NCI-H1436 (cell line): ENCODE results near the gene EZR.

ENCODE experiments used
- DNase-seq: peaks from one replicate; lab custom pipeline; 2025; lab: John Stamatoyannopoulos, UW

The EZR gene

DNA sequence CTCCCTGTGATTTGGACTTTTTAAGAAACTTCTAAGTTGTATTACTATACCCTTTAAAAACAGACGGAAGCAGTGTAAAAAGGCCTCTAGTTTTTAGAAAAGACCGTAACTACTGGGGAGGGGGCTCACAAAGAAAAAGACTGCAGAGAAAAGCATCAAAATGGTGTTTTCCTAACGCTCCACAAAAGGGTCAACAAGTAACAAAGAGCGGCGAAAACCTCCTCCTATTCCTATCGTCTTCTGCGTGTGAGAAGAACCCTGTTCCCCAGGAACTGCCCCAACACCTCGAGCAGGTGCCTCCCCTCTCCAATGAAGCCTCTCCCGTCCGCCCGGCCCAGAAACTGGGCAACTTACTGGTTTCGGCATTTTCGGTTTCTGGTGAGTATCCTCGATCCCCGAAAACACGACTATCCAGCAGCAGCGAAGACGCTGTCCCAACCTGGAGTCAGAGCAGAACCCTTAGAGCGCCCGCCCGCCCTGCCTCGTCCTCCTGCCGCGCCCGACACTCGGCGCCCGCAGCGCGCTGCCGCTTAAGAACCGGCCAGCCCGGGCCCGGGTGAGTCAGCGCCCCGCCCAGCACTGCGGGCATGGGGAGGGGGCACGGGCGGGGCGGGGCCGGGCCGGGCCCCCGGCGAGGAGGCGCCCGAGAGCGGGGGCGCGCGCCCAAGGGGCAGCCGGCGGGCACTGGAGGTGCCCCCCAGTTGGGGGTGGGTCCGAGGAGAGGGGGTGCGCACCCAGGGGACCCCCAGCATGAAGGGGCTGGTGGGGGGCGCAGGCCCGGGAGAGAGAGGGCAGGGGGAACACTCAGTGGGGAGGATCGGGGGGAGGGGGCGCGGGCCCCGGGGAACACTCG is 1.2 kb downstream of the EZR start:
- peak; percentile 65 for DNase-seq

DNA sequence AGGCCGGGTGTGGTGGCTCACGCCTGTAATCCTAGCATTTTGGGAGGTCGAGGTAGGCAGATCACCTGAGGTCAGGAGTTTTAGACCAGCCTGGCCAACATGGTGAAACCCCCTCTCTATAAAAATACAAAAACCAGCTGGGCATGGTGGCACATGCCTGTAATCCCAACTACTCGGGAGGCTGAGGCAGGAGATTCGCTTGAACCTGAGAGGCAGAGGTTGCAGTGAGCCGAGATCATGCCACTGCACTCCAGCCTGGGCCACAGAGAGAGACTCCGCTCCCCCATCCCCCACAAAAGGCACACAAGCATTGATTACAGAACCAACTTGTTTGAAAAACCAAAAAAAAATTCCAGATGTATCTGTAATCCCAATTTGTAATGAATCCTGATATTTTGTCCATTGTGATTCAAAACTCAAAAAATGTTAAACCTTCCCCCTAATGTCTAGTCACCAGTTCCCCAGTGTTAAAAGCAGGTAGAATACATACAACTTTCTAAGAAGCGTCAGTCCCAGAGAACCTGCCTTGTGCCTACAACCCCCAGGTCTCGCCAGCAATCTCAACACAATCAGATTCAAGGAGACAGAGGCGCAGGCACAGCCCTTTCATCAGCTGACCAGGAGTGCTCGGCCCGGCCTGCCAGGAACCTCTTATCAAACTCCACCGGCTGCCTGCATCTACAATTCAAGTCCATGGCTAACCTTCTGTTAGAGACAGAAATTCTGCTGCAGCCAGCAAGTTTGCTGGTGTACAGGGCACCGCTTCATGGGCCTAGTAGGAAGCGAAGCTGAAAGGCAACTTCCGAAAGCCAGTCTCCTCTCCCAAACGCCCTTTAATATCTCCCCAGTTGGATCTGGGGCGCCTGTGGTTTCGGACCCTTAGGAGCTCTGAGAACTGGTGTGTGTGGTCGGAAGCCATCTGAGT is 2.1 kb downstream of the EZR start:
- DNase-seq = no peak

DNA sequence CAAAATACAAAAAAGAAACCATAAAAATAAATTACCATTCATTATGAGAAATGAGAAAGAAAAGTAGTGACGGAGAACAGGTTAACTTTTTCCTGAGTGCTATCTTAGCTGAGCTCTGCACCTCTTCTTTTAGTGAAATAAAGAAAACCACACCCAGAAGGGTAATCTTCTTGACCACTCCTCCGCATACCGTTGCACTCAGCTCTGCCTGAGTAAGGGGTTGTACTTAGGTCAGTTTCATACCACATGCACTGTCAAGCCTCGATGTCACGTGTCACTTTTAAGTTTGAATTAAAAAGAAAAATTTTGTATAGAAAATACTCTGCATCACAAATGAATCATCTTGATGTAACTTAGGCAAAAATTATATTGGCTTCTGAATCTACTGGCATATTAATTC is 2.8 kb downstream of the EZR start:
- DNase-seq = no peak

DNA sequence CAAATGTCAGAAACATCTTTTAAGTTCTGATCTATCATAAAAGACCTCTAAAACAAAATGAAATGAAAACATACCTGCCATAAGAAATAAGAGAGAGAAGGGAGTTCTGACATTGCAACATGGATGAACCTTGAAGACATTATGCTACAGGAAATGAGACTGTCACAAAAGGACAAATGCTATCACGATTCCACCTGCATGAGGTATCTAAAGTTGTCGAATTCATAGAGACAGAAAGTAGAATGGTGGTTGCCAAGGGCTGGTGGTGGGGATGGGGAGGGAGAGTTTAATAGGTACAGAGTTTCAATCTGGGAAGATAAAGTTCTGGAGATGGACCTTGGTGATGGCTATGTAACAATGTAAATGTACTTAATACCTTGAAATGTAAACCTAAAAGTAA is 3.3 kb downstream of the EZR start:
- DNase-seq = no peak

DNA sequence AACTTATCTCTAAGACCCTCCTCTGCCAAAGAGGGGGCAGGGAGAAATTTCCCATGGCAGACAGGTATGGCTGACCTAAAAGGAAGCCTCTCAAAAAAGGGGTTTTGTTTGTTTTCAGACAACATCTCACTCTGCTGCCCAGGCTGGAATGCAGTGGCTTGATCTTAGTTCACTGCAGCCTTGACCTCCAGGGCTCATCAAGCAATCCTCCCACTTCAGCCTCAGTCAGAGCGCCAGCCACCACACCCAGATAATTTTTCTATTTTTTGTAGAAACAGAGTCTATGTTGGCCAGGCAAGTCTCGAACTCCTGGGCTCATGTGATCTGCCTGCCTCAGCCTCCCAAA is 3.8 kb downstream of the EZR start:
- no peak for DNase-seq

DNA sequence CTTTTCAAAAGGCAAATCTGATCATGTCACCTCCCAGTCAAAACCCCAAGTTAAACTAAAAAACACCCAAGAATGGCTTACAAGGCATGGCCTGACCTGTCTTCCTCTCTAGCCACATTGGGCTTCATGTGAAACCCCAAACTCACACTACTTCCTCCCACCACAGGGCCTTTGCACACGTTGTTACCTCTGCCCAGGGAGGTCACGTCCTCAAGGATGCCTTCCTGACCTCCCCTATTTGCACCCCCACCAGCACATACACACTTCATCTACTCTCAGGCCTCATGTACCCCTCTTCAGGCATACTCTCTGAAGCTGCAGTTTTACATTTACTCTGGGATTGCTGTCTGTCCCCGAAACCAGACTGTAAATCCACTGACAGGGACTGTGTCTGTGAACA is 6.1 kb downstream of the EZR start:
- DNase-seq = no peak

DNA sequence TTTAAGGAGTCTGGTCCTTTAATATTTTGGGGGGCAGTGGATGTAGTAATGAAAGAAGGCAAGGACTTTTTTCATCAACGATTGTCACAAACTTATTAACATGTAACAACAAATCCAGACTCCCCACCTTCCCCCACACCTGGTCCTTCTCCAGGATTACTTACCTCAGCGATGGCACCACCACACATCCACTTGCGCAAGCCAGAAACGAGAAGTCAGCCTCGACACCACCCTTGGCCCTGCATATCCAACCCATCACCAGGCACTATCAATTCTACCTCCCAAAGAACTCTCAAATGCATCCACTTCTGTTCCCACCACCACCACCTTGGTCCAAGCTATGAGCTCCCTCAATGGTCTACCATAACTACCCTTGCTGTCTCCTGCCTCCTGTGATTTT is 6.6 kb downstream of the EZR start:
- no peak for DNase-seq

DNA sequence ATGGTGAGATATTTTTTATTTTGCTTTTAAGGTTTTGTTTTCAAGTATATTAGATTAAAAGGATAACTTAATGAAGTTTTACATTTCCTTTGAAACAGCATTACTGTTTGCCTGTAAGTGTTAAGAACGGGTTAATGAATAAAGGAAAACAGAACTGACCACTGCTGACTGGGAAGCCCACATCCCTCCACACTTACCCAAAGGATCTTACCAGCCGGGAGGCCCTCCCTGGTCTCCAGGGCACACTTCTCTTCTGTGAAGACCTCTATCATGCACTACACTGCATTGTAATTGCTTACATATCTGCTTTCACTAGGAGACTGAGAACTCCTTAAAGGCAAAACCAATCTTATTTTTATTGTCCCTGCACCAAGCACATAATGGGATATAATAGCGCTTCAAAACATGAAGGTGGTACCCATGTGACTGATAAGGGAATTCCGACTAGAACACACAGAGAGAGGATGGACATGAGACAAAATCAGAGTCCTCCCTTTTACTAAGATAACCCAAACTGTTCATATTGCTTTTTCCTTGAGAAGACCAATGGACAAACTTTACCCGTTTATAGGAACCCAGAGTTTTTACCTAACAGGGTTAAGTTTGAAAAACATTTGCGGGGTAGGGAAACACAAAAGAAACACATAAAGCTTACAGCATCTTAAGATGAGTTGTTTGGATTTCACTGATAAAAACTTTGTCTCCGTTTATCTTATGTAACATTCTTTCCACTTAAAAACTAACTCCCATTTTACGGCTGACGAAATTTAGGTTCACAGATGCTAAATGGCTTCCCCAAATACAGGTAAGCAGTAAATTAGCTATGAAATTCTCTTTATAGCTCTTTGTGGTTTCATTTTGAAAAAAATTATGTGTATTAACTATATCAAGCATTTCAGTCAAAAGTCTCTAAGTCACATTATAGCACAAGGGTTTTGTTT is 8.7 kb downstream of the EZR start:
- no peak for DNase-seq

DNA sequence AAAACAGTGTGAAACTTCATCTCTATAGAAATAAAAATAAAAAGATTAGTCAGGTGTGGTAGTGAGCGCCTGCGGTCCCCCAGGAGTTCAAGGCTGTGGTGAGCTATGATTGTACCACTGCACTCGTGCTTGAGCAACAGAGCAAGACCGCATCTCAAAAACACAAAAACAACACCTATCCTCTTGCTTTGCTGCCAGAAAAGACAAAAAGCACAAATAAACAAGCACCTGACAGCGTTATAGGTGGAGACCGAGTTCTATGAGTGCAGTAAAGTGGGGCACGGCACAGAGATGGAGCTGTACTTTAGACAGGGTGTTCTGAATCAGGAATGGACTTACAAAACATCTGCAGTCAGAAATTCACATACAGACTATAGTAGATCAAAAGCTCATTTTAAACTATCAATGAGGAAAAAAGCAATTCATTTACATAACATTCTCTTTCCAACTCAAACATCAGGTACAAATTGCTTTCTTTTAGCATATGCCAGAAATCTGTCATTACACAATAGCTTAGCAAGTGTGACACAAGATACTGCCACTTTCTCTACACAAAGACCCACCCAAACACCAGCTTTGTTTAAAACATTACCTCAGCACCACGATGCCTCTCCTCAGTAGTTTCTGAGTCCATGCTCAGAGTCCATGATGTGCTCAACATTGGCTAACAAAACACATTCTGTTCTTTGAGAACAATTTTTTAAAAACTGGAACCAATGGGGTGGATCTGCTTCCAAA is 10.1 kb downstream of the EZR start:
- DNase-seq = no peak

DNA sequence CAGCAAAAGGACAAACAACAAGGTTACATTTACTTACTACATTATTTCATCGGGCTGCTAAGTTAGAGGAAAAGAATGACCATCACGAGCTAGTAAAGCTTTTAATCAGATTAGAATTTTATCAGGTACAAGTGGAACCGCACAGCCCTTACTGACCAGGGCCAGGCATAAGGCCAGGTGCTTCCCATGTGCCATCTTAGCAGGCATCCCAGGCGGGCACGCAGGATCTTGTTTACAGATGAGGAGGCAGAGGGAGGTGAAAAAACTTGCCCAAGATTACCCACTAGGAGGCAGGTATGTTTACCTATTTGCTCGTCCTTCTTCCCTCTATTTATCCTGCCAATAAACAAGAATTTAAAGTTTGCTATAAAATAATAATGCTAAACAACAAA is 10.7 kb downstream of the EZR start:
- DNase-seq = no peak

DNA sequence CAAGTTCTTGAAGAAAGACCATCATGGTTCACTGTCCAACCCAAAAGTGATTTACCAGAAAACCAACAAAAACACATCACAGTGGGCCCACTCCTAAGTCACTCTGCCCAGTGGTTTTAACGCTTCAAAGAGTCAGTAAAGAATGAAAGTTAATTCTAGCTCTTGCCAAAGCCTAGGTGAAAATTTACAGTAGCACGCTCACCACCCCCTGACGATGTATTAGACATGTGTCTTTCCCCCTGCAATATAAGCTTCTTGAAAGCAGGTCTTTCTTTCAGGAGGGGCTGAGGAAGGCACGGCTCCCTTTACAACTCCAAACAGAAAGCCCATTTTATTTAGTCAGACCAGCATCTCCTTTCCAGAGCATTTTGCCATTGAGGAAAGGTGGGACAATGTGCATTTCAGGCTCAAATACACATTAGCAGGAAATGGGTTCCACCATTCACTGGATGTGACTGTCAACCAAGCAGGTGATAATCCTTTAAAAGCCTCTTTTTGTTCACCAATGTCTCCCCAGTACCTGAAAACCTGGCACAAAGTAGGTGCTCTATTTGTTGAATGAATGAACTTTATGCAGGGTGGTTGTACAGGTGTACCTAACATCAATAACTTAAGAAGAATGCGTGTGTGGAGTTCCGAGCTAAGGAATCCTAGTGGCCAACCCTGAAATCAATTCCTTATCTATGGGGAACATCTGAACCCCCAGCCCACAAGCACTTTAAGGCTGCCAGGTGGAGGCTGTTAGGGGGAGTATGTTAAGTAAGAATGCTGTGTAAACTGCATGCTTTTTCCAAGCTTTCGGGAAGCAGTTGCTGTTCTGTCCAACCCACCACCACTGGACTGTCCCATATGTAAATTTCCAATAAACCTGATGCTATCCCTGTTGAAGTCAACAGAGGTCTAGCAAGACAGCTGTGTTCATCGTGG is 11.4 kb downstream of the EZR start:
- no peak for DNase-seq

DNA sequence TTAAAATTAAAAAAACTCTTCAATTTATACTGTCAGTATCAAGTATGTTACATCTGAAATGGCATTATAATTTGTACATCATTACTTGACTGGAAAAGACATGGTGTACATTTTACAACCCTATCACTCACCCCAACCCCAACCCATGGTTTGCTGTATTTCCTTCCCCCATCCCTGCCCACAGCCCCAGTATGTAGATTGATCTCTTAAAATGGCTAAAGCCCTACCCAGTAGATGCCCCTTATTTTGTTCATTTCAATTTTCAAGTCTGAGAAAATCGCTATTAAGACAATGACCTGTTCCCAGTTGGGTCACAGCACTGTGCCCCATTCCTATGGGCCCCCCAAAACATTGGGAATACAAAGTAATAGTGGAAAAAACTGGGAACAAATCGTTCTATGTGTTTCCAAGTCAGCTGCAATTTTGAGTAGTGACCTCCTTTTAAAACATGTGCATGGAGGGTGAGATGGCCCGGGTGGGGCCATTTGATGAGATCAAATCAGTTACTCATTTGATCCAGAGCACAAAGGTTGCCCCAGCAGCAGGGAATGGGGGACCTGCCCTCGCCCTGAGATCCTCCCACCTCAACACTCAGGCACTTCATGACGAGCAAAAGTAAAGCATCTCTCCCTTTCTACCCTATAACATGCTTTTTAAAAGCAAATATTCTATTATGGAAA is 13.3 kb downstream of the EZR start:
- DNase-seq = no peak

DNA sequence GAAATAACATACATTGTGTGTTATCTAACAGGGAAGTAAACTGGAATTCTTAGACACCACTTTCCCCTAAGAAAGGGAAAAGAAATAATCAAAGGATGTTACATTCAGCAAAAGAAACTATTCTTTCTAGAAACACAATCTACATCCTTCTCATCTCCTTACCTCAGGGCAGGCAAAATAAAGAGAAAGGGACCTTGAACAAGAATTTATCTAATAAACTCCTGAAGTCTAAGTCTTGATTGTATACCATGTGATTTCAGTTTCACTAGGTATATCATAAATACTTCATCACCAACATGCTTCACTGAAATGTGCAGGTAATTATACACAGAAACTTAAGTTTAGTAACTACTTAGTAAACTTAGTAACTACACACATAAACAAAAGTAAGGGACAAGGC is 15.0 kb downstream of the EZR start:
- DNase-seq = no peak

DNA sequence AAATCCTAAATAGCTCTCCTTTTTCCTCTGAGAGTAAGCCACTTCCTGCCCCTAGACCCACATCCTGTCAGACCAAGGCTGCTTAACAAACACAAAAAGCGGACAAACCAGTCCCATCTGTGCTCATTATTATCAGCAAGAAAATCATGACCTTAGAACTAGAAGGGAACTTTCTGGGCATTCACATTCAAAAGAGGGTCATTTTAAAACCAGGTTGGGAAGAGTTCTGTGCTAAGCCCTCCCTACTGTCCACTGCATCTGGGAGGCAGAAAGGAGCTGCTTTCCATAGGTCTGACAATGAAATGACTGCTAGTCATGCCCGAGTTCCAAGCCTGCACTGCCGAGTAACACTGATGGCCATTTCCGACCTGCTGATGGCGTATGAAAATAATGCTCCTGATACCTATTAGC is 15.4 kb downstream of the EZR start:
- no peak for DNase-seq

DNA sequence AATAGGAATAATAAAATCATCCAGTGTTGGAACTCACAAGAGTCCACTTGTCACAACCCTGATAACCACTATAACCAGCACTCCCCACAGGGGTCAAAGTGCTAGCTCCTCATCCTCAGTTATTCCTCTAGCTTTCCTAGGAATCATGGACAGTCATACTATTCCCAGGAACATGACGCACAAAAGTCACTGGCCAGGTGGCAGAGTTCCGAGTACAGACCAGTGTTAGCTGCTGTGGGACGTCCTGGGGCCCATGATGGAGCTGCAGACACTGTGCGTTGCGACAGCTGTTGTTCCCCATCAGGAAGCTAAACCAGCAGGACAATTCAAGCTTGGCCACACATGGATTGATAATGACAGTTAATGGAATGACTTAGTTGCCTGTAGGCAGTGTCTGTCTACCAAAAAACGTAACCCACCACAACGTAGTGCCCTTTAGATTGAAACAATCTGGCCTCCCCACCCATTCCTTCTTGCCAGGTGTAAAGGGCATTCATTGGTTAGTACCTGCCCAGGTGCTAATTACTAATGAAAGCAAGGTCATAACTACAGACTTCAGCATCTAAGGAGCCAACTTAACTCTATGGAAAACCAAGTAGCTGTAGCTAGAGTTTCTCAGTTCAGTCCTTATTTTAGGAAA is 17.4 kb downstream of the EZR start:
- no peak for DNase-seq

DNA sequence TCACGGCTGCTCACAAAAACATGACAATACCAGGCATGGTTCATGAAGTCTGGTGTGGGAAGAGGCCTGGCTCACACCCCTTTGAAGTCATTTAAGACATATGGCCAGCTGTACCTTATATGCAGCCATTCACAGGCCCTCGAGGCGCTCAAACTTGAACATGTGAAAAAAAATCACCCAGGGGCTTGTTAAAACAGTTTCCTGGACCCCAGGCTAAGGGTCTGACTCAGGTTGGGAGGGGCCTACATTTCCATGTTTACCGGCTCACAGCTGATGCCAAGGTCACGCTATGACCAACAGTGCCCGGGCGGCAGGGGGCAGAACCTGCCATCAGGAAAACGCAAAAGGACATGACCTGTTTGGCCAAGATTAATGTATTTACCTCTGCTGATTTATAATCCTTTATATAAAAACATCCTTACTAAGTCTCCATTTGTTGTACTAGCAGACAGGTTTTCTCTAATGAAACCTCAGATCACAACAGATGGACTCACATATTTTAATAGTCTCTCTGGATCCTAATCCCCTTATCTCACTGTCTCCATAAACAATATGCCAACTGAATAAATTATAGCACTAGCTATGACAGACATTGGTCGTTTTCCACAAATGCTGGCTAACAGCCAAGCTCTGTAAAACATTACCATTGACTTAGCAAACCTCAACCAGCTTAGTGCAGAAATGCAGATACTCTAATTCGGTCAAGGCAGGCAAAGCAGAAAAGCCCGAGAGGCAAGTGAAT is 19.9 kb downstream of the EZR start:
- DNase-seq = peak; percentile 32

DNA sequence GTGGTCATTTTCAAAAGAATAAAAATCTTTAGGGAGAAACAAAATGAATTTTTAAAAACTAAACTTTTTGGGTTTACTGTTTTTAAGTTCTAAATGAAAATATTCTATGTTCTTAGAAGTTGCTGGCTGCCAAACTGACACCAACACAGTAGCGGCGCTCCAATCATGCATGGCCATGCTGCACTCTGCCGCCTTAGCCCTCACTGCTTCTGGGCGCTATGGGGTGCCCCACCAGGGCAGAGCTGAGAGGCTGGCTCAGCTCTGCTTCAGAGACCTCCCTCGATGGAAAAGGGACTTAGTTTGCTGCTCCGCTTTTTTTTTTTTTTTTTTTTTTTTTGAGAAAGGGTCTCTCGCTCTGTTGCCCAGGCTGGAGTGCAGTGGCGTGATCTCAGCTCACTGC is 20.9 kb downstream of the EZR start:
- no peak for DNase-seq
